Subcutaneous abdominal adipose tissue (tissue), 5 donors: ENCODE measurements around the gene TERB2.
"Not testable (repeated sequence)": the region's sequence is repeated elsewhere in the genome, so short reads cannot be mapped to it uniquely, and the experiment has no call there.

Experiments used
- H3K27ac ChIP-seq: one replicate; pipeline ENCODE4 v1.7.0; 2013; ENCODE audit warnings: low read depth, mild to moderate bottlenecking, inconsistent platforms, low read length, moderate library complexity
- H3K27me3 ChIP-seq, 5 donors: one replicate each; pipeline ENCODE4 v1.7.0; 2013; ENCODE audit warnings: low read length in 5 of 5, inconsistent platforms in 1 of 5; ENCODE audit not compliant: control insufficient read depth in 5 of 5, insufficient read depth in 4 of 5
- H3K36me3 ChIP-seq, 5 donors: one replicate each; pipeline ENCODE4 v1.7.0; 2013; ENCODE audit warnings: low read length in 5 of 5; ENCODE audit not compliant: control insufficient read depth in 5 of 5, insufficient read depth in 5 of 5
- H3K4me1 ChIP-seq, 5 donors: one replicate each; pipeline ENCODE4 v1.7.0; 2013; ENCODE audit warnings: low read length in 5 of 5, mild to moderate bottlenecking in 3 of 5, moderate library complexity in 1 of 5; ENCODE audit not compliant: control insufficient read depth in 5 of 5, insufficient read depth in 5 of 5
- H3K4me3 ChIP-seq, 5 donors: one replicate each; pipeline ENCODE4 v1.7.0; 2013; ENCODE audit warnings: low read length in 5 of 5, low read depth in 1 of 5
- H3K9ac ChIP-seq, 5 donors: one replicate each; pipeline ENCODE4 v1.7.0; 2013; ENCODE audit warnings: low read length in 5 of 5, mild to moderate bottlenecking in 4 of 5, moderate library complexity in 3 of 5
- H3K9me3 ChIP-seq, 5 donors: one replicate each; pipeline ENCODE4 v1.7.0; 2013; ENCODE audit warnings: low read length in 5 of 5; ENCODE audit not compliant: control insufficient read depth in 5 of 5
- donor health status: healthy.
- donor health status: healthy.
- donor health status: healthy.
- donor health status: healthy.
- donor health status: healthy.

The TERB2 gene

GRCh38 chr15:44956388-44956787 lies at the start of gene TERB2:
TSS of gene TERB2 (plus strand) at chr15:44956687. CDS start at chr15:44956719, 32 bp downstream.
- H3K9me3 ChIP-seq = no peaks in the 10 kb centered on the region

GRCh38 chr15:44909423-44909822 lies 47.1 kb upstream of the TERB2 start:
- H3K9me3 ChIP-seq = peaks cover 0 to 2% (median 0%) of the 10 kb centered on the region in 5 donors

More at GRCh38 chr15:44956388-44956787, at the start of gene TERB2:
- no peaks in the 10 kb centered on the region for H3K36me3 ChIP-seq
- no peak within 1 kb of the TSS for H3K4me3 ChIP-seq
- H3K4me1 ChIP-seq = no peaks in the 10 kb centered on the region
- H3K27ac ChIP-seq = no peak within 1 kb of the TSS
- no peaks in the 10 kb centered on the region for H3K27me3 ChIP-seq
- H3K9ac ChIP-seq = no peak within 1 kb of the TSS

GRCh38 chr15:44910981-44911625 lies 45.4 kb upstream of the TERB2 start:
- H3K4me1 ChIP-seq = no peaks in the 10 kb centered on the region
- H3K27me3 ChIP-seq = no peaks in the 10 kb centered on the region
- no peak overlapping the region for H3K9ac ChIP-seq
- peaks cover 0 to 2% (median 0%) of the 10 kb centered on the region in 5 donors for H3K9me3 ChIP-seq
- no peak overlapping the region for H3K27ac ChIP-seq
- no peak overlapping the region for H3K4me3 ChIP-seq
- H3K36me3 ChIP-seq = no peaks in the 10 kb centered on the region

More at GRCh38 chr15:44909423-44909822, 47.1 kb upstream of the TERB2 start:
- no peak overlapping the region for H3K4me3 ChIP-seq
- no peaks in the 10 kb centered on the region for H3K4me1 ChIP-seq
- no peaks in the 10 kb centered on the region for H3K27me3 ChIP-seq
- H3K9ac ChIP-seq = no peak overlapping the region
- no peak overlapping the region for H3K27ac ChIP-seq
- no peaks in the 10 kb centered on the region for H3K36me3 ChIP-seq

- not testable (repeated sequence) for H3K27ac ChIP-seq, H3K27me3 ChIP-seq, H3K4me1 ChIP-seq, H3K4me3 ChIP-seq, H3K9ac ChIP-seq, H3K9me3 ChIP-seq, H3K36me3 ChIP-seq
These were observed 44.3 kb upstream of the TERB2 start for GRCh38 chr15:44912186-44912585.

- H3K9ac ChIP-seq, H3K4me3 ChIP-seq, H3K4me1 ChIP-seq, H3K36me3 ChIP-seq, H3K9me3 ChIP-seq, H3K27me3 ChIP-seq, H3K27ac ChIP-seq: not testable (repeated sequence)
These were observed 43.5 kb upstream of the TERB2 start for GRCh38 chr15:44912974-44913448.

GRCh38 chr15:44918136-44918535 lies 38.4 kb upstream of the TERB2 start:
- no peaks in the 10 kb centered on the region for H3K27me3 ChIP-seq
- no peaks in the 10 kb centered on the region for H3K4me1 ChIP-seq
- H3K9ac ChIP-seq = no peak overlapping the region
- no peak overlapping the region for H3K4me3 ChIP-seq
- H3K9me3 ChIP-seq = no peaks in the 10 kb centered on the region
- H3K27ac ChIP-seq = no peak overlapping the region
- no peaks in the 10 kb centered on the region for H3K36me3 ChIP-seq

- H3K9ac ChIP-seq, H3K4me3 ChIP-seq, H3K27me3 ChIP-seq, H3K9me3 ChIP-seq, H3K4me1 ChIP-seq, H3K27ac ChIP-seq, H3K36me3 ChIP-seq: not testable (repeated sequence)
These were observed 27.8 kb upstream of the TERB2 start for GRCh38 chr15:44928658-44929057.

- H3K9ac ChIP-seq, H3K4me1 ChIP-seq, H3K36me3 ChIP-seq, H3K27ac ChIP-seq, H3K4me3 ChIP-seq, H3K9me3 ChIP-seq, H3K27me3 ChIP-seq: not testable (repeated sequence)
These were observed 26.2 kb upstream of the TERB2 start for GRCh38 chr15:44930283-44930682.

GRCh38 chr15:44958302-44958701 lies 1.8 kb downstream of the TERB2 start:
- H3K4me3 ChIP-seq, H3K9ac ChIP-seq, H3K27me3 ChIP-seq, H3K4me1 ChIP-seq, H3K36me3 ChIP-seq, H3K9me3 ChIP-seq, H3K27ac ChIP-seq: not testable (repeated sequence)

GRCh38 chr15:44968475-44968874 lies 12.0 kb downstream of the TERB2 start:
- H3K4me1 ChIP-seq = no peaks in the 10 kb centered on the region
- H3K27me3 ChIP-seq = no peaks in the 10 kb centered on the region
- H3K36me3 ChIP-seq = no peaks in the 10 kb centered on the region
- H3K27ac ChIP-seq = no peak overlapping the region
- H3K9ac ChIP-seq = no peak overlapping the region
- H3K4me3 ChIP-seq = no peak overlapping the region
- H3K9me3 ChIP-seq = no peaks in the 10 kb centered on the region
